Stimulated activated CD8-positive, alpha-beta memory T cell treated with anti-CD3 and anti-CD28 coated beads, Interleukin-7, amount 100 ng/mL, for 1 hour (primary cell): ENCODE data around the gene RAD51B.
"Not testable (repeated sequence)": the region's sequence is repeated elsewhere in the genome, so short reads cannot be mapped to it uniquely, and the experiment has no call there.

Experiments
- DNase-seq, 2 donors: peaks; one replicate each; pipeline ENCODE4 v3.0.0-alpha.2; 2020; ENCODE audit warnings: low read depth in 2 of 2

RAD51B gene

DNA sequence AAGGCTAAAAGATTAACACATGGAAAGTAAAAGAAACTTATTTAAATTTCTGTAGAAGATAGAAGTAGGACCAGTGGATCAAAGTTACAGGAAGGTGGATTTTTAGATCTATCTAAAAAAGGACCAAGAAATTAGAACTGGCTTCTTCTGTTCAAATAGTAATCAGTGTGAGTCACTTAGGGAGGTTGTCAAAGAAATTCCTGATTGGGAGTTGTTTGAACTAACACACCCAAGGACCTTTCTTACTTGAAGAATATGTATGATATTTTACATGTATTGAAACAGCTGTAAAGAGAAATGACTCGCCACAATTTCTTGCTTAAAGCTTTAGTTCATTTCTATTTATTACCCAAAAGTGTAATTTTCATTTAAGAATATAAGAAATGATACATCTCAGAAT, 256.9 kb downstream of the RAD51B start:
- DNase-seq = no peak

DNA sequence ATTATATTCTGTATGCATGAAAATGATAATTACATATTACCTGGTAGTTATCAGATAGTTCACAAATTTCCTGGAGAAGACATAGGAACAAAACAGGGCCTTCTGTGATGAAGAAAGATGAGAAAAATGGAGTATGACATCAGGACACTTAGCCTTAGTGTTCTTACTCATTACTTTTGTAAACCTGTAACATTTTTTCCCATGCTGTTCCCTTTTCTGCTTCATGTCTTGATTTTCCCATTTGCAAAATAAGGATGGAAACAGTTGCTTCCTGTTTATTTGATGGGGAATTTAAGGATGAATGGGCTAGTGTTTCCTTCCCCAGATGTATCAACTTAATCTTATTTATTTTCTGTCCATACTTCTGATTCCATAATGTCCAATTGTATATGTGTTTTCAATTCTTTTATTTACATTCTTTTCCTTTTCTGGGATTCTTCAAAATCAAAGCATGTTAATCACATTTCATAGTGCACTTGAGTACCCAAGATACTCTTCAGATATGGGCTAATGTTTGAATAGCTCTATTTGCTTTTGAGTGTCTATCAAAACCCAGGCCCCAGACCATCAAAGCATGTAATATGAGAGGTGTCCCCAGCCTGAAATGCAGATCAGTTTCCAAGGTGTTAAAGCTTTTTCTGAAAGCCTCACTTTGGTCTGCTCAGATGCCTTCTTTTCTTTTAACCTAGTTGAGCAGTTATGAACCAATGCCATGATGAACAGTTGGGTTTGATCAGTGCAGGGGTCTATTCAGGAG, 260.5 kb downstream of the RAD51B start:
- no peak for DNase-seq

DNA sequence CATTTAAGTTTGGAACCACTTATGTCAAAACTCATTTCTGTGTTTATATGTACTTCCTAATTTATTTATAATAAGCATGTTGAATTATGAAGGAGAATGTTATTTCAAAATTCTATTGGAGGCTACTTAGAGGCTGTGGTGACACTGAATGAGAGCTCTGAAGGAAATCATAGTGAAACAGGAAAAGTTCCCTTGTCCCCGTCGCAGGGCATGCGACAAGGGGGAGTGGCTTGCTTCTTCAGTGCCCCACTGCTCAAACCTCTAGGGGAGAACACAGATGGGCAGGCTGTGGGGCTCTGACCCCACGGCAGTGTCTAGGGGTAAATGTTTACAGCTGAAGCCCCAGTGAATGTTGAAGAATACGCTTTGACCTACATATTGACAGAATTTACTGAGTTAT, 261.9 kb downstream of the RAD51B start:
- DNase-seq = no peak

DNA sequence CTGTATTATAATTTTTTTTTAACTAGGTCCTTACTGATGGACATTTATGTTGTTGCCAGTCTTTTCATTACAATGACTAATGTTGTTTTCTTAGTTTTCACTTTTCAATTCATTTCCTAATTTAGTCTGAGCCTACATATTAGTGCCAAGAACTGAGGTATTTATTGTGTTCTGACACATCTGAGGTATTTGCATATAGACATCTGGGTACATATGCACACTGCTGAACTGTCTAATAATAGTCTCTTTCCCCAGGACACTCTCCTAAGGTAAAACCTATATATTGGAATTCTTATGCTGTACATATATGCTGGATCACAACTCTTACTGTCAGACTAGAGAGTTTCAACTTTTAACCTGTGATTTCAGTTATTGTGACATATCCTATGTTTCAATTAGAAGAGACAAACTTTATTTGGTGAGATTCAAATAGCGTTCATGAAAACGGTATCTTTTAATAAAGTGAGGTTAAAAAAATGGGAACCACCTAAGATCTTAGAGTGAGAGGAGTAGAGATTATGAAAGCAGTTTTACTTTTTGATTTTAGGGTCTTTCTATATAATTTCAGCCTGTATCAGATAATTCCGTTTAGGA, 263.2 kb downstream of the RAD51B start:
- DNase-seq = no peak

DNA sequence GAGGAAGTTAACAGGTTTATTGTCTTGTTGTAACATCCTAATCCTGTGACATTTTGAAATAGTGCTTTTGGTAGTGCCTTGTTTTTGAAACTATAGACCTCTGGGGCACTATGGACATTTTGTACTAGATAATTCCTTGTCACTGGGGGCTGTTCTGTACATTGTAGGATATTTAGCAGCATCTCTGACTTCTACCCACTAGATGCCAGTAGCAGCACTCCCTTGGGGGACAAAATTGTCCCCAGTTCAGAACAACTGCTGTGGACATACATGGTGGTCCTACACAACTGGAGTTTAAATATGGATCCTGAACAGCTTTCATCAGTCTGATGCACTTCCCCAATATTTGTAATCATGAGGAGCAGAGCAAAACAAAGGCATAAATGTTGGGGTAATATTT, 264.7 kb downstream of the RAD51B start:
- no peak for DNase-seq

DNA sequence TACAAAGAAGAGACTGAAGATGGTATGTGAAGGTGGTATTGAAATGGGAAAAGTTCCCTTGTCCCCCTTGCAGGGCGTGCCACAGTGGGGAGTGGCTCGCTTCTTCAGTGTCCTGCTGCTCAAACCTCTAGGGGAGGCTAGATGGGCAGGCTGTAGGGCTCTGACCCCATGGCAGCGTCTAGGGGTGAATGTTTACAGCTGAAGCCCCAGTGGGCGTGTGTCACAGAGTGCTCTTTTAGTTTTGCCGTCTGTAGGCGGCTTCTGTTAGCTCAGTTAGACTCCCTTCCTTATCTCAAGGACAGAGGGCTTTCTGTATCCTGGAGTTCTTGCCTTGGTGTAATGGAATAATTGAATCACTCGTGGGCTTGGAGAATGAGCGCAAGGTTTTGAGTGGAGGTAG, 266.2 kb downstream of the RAD51B start:
- no peak for DNase-seq

DNA sequence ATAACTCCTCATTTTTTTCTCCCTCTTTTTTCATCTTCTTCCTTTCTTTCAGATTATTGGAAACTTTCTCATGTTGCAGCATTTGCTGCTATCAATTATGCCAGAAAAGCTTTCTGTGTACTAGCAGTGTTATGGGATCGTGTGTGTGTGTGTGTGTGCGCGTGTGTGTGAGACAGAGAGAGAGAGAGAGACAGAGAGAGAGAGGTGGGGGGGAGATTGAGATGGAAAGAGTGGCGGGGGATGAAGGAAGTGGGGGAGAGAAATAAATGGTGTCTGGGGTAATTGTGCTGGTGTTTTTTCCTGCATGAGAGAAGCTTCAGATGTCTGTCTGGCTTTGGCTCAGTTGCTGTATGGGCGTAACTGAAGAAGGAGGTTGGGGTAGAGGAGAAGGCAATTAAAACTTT, 268.9 kb downstream of the RAD51B start:
- no peak for DNase-seq

DNA sequence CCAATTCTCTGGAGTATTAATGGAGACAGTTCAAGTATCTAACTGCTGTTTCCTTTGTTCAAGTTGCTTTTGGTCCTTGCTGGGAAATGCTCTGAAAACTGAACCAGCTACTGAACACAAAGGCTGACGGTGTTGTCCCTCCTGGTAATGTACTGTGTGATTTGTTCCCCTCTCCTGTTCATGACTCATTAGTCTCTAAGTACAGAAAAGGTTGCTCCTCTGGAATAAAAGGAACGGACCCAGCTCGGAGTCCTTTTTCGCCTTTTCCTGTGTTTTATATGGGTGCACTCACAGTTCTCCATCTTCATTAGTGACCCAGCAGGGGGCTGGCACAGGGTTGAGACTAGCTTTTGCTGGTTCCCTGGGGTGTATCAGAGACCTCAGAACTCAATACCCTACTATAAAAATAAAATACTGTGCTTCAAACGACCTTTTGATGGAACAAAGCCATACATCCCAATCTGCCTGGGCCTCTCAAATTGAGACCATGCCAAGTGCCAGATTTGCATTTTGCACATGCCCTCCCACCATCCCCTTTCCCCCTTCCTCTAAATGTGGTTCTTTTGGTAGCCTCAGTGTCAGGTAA, 269.7 kb downstream of the RAD51B start:
- no peak for DNase-seq

DNA sequence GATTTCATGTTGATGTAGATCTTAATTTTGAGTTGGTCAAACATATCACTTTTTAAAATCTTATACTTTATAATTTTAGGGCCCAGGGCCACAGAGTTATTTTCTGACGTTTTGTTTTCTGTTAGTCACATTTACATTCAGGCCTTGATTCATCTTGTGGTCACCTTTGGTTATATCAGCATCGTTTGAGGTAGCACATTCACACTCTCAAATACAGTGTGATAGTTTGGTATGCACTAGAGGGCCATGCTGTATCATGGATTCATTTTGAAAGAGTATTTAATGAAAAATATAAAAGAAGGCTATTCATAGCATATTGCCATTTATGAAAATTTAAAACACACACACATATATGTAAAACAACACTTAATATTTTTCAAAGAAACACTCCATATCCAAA, 274.6 kb downstream of the RAD51B start:
- DNase-seq = no peak

DNA sequence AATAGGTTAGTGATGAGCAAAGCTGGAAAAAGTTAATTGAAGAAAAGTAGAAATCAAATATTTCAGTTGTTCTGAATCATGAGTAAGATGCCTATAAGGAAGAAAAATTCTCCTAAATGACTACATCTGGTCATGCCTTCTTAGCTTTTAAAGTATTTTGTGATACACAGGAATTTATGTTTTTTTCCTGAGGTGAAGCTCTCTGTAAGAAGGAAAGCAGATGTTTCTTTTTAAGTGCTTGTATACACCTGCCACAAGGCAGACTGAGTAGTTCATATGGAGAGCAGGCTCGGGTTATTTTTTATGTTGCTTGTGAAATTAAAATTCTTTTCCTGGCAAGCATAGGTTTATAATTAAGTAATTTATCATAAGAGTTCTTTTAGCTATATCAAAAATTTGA, 275.2 kb downstream of the RAD51B start:
- no peak for DNase-seq

DNA sequence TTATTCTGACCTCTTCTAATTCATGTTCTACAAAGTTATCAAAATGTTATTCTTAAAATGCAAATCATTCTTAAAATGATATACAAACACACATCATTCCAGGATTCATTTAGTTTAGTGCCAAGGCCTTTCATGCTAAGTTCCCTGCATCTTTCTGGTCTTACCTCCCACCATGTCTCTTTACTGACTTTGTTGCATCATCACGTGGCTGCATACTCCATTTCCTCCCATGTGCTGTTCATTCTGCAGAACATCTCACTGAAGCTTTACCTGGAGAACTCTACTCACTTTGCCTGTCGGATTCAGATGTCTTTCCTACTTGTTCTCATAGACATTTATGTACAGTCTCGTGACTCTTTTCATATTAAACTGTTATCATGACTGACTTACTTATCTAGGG, 278.1 kb downstream of the RAD51B start:
- no peak for DNase-seq

DNA sequence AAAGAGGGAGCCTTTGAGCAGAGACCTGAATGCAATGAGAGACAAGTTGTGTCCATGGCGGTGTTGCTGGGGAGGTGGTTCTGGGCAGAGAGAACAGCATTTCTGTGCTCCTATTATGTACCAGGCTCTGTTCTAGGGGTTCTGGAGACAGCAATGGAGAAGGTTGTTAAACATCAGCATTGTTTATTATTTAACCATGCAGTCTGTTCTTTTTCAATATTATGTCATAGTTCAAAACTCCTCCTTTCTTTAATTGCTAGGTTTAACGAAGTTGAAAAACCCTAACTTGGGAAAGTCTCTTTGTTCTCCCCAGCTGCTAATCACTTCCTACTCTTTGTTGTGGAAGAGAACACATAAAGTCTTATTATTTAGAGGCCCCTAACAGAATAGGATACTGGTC, 279.3 kb downstream of the RAD51B start:
- no peak for DNase-seq

DNA sequence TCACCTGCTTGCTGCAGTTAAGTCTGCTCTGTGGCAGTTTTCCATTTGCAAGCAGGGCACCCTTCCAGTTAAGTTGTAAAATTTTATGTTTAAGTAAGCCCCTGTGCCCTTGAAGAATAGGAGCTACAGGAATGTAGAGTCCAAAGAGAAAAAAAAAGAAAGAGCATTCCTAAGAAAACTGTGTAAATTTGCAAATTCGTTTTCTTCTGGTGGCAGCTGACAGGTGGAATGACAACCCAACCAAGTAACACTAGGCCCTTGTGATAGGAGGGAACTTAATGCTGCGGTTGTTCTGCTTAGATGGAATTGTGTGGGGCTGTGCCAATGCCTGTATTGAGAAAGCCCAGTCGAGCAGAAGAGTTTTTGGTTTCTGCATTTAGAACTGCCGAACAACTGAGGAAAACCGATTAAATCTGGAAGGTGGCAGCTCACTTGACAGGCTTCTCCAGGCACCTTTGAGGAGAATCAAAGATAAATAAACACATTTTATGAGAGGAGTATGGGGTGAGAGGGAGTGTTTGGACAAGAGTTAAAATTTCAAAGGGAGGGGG, 280.0 kb downstream of the RAD51B start:
- DNase-seq = no peak

DNA sequence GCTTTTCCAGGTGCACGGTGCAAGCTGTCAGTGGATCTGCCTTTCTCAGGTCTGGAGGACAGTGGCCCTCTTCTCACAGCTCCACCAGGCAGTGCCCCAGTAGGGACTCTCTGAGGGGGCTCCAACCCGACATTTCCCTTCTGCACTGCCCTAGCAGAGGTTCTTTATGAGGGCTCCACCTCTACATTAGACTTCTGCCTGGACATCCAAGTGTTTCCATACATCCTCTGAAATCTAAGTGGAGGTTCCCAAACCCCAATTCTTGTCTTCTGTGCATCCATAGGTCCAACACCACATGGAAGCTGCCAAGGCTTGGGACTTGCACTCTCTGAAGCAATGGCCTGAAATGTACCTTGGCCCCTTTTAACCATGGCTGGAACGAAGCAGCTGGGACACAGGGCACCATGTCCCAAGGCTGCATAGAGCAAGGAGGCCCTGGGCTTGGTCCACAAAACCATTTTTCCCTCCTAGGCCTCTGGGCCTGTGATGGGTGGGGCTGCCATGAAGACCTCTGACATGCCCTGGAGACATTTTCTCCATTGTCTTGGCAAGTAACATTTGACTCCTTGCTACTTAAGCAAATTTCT, 282.2 kb downstream of the RAD51B start:
- not testable (repeated sequence) for DNase-seq

DNA sequence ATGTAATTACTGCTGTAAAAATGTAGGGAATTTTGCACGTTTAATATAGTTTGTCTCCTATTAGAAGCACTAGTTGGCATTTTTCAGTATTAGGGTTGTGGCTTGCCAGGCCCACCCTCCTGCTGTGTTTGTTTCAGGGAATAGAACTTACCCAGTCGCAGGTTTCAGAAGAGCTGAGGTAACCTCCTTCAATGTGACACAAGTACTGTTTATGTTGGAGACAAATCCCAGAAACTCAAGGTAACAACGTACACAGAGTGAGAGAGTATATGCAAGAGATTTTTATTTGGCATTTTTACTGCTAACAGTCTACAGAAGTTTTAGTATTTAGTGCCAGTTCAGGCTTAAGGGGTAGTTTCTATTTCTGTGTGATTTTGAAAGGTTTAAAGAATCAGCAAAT, 284.3 kb downstream of the RAD51B start:
- DNase-seq = no peak

DNA sequence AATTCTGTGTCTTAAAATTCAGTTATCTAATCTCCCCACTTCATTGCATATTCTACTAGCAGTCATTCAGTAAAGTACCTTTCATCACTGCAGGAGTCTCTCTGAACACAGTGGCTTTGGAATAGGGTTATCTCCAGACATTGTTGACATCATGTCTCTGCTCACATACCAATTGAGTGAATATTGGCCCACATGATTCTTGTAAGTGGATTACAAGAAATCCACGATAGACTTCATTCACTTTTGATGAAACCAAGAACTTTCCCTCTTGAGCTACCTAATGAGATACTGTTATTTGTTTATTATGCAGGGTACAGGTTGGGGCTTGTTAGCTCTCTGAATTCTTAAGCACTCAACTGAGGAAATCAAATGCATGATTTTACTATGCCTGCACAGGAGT, 284.9 kb downstream of the RAD51B start:
- no peak for DNase-seq

DNA sequence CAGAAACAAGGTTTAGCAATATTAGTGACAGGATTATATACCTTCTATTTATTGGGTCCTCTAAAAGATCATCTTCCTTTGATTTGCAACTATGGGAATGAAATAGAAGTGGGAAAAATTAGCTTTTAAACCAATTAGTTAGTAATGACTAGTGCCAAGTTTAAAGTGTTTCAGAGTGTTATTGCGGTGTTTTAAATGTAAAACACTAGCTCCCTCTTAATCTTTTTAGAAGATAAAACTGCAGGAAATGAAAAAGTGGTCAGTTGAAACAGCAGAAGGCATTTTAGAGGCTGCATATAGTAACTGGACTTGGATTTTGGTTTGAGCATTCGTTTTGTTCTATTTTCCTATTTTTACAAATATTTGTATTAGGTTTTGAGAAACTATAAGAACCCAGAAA, 286.2 kb downstream of the RAD51B start:
- DNase-seq = no peak

DNA sequence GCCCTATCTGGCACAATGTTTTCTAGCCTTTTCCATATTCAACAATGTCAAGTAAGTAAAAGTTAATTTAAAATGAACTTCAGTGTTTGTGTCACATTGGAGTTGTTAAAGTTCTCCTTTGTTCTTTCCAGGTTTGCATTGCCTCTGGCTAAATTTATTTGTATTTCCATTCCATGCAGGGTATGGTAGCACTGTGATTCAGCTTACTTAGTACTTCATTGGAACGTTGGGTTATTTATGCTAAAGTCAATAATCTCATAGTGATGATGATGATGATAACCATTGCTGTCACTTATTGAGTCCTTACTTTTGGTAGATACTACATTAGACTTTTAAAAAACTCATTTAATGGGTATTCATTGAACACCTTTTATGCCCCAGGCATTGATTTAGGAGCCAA, 286.9 kb downstream of the RAD51B start:
- no peak for DNase-seq

DNA sequence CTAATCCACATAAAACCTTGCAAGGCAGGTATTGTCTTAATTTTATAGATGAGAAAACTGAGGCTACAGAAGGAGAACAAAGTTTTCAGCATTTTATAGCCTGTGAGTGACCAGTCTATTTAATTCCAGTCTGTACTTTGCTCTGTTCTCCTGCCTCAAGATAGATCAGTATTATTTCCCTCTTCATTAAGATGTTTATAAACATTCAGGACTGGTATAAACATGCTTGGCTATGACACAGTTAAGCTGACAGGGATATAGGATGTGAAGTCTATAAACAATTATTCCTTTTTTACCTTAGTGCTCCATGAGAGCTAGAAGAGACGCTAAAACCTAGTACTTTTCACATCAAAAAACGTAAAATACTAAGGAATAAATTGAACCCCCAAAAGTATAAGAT, 287.3 kb downstream of the RAD51B start:
- no peak for DNase-seq

DNA sequence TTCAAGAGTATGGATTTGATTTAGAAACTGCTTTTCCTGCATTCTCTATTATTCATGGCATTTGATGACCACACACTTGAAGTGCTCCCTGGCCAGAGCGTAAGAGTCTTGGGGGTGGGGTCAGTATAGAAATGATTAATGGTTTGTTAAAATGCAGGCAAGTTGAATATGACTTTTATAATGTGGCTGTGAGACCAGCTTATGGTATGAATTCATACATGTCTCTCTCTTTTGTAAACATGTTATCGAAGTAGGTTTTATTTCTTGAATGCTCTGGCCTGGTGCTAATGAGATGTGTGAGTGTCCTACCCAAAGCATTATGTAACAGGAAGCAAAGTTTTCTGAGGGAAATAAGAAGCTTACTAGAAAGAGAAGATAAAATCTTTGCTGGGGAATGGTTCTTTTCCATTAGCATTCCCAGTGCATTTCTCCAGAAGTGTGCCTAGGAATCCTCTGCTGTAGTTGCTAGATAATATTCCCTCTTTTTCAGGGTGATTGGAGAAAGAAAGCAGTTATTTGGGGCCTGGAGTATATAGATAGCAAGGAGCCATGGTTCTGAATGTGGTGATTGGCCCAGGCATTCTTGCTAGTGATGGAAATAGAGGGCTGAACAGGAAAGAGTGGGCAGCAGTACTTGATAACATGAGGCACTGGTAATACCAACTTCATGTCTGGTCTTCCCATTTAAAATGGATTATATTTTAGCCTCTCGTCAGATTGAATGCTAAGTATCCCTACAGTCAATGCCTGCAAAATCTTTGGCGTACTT, 289.7 kb downstream of the RAD51B start:
- no peak for DNase-seq

DNA sequence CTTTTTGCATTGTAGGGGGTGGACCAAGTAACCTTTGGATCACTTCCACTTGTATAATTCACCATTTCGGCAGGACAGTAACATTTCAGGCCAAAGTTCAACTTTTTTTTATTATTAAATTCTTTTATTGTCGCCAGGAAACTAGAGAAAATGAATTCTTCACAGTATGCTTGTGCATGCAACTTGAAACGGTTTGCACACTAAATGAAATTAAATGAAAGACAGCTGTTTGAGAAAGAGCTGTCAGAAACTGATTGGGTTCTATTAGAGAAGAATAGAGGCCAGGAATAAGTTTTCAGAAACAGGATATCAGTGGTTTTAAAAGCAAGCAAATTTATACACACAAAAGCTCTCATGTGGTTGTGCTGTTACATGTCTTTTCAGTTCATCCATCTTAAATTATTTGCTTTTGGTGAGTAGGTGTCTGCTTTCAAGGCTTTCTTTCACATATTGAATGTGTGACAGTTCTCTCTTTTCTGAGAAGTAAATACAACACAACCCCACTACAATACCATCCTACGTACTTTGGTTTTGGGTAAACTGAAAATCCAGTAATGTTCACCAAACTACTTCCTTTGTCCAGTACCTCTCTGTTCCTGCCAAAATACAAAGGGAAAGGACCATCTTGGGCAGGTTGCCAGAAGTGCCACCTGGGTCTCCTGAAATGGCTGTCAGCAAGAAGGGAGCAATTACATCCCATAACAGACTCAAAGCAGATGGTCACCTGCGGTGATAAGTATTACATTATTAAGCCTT, 291.7 kb downstream of the RAD51B start:
- no peak for DNase-seq
